ENCODE measurements around the gene POMGNT1. TPM values are rescaled to one million over a fixed set of nuclear protein-coding genes. Genes with fewer than 3 reads are reported as not detected.

The POMGNT1 gene
- total RNA-seq, 2 experiments from 2014 or later: 30.8 to 37.3 TPM

GRCh38 chr1:46193984-46194570 is 4.2 kb downstream of the POMGNT1 start:
- TF ChIP-seq EZH2phosphoT487 (IDR thresholded peaks at IDR 0.05; ENCODE audit: borderline replicate concordance, low read depth, low read length): no peak
- no peak for TF ChIP-seq CTCF (conservative IDR thresholded peaks at IDR 0.05; ENCODE audit: low read length)
- DNase-seq (ENCODE audit: low spot score): no peak

DNA sequence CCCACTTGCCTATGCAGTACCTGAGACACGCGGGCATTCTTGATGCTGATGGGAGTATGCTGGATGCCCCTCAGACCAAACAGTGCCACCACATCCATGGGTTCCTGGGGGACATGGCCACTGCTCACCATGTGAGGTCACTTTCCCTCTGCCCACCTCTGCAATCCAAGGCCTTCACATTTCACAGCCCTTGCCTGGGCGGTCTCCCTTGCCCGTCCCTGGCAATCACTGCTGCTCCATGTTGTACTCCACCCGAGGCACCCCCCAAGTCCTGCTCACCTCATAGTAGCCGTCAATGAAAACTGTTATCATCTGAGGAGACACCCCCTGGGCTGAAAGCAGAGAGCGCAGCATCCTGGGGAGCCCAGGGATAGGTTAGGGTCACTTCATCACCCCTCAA is 4.9 kb downstream of the POMGNT1 start:
- no peak overlapping the region for H2AFZ ChIP-seq (ENCODE audit: low read length)
- no peaks in the 10 kb centered on the region for H3K9me2 ChIP-seq (ENCODE audit: insufficient read depth, low read length)
- intact Hi-C loops (cut with micrococcal nuclease; ENCODE audit: unreplicated experiment): no loop called here
- ChIA-PET POLR2A (no interaction called here), CTCF (ENCODE audit: unreplicated experiment) (no interaction called here)
- peaks cover 10% of the 10 kb centered on the region for H3K4me1 ChIP-seq (ENCODE audit: insufficient read depth, low read length, poor library complexity, severe bottlenecking)
- no peaks in the 10 kb centered on the region for H3K79me2 ChIP-seq (ENCODE audit: insufficient read depth, low read depth, low read length)
- no peaks in the 10 kb centered on the region for H3K9me3 ChIP-seq (ENCODE audit: low read length)
- H4K20me1 ChIP-seq (ENCODE audit: insufficient read depth, low read length): no peaks in the 10 kb centered on the region
- peaks cover 5% of the 10 kb centered on the region; the same call in 1 of the 2 replicates for H3K36me3 ChIP-seq (ENCODE audit: insufficient read depth, low read length)
- BruUV-seq (replicated peaks): no TSS peak
- DNase-seq (ENCODE audit: low spot score): no peak
- no peak overlapping the region for H3K27ac ChIP-seq (ENCODE audit: low read depth, low read length, poor library complexity, severe bottlenecking)
- TF ChIP-seq CTCF (conservative IDR thresholded peaks at IDR 0.05; ENCODE audit: low read length) (no peak), EZH2phosphoT487 (IDR thresholded peaks at IDR 0.05; ENCODE audit: borderline replicate concordance, low read depth, low read length) (no peak)
- H3K4me3 ChIP-seq (ENCODE audit: low read depth, low read length, poor library complexity, severe bottlenecking): no peak overlapping the region
- no peak overlapping the region for H3K4me2 ChIP-seq (ENCODE audit: low read length)

More at GRCh38 chr1:46193984-46194570, 4.2 kb downstream of the POMGNT1 start:
- intact Hi-C loops (cut with micrococcal nuclease; ENCODE audit: unreplicated experiment): no loop called here
- Histone ChIP-seq H3K4me3 (ENCODE audit: low read depth, low read length, poor library complexity, severe bottlenecking) (no peak overlapping the region), H3K36me3 (ENCODE audit: insufficient read depth, low read length) (peaks cover 5% of the 10 kb centered on the region; the same call in 1 of the 2 replicates), H3K4me1 (ENCODE audit: insufficient read depth, low read length, poor library complexity, severe bottlenecking) (peaks cover 12% of the 10 kb centered on the region), H3K4me2 (ENCODE audit: low read length) (no peak overlapping the region), H3K9me2 (ENCODE audit: insufficient read depth, low read length) (no peaks in the 10 kb centered on the region), H3K79me2 (ENCODE audit: insufficient read depth, low read depth, low read length) (no peaks in the 10 kb centered on the region), H4K20me1 (ENCODE audit: insufficient read depth, low read length) (no peaks in the 10 kb centered on the region), H2AFZ (ENCODE audit: low read length) (no peak overlapping the region), H3K9me3 (ENCODE audit: low read length) (no peaks in the 10 kb centered on the region), H3K27ac (ENCODE audit: low read depth, low read length, poor library complexity, severe bottlenecking) (no peak overlapping the region)
- BruUV-seq (replicated peaks): no TSS peak
- POLR2A ChIA-PET: no interaction called here
- CTCF ChIA-PET (ENCODE audit: unreplicated experiment): no interaction called here

DNA sequence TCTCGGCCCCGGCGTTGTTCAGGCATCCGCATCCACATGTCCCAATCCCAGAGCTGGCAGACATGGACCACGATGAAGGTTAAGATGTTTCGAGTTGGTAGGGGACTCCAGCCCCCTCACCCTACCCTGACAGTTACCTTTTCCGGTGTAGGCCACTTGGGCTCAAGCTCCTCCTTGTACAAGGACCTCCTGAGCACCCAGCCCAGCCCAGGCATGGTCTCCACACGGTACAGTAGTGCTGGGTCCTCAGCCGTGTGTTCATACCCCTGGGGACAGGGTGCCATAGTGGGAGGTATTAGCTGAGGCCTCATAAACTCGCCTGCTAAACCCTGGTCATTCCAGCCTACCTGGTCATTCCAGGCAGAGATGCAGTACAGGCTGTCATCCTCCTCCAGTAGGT is 6.1 kb downstream of the POMGNT1 start:
- TF ChIP-seq EZH2phosphoT487 (IDR thresholded peaks at IDR 0.05; ENCODE audit: borderline replicate concordance, low read depth, low read length): no peak
- TF ChIP-seq CTCF (conservative IDR thresholded peaks at IDR 0.05; ENCODE audit: low read length): no peak
- Histone ChIP-seq H3K4me3 (ENCODE audit: low read depth, low read length, poor library complexity, severe bottlenecking) (no peak overlapping the region), H3K36me3 (ENCODE audit: insufficient read depth, low read length) (peaks cover 5% of the 10 kb centered on the region; the same call in 1 of the 2 replicates), H4K20me1 (ENCODE audit: insufficient read depth, low read length) (no peaks in the 10 kb centered on the region), H3K4me1 (ENCODE audit: insufficient read depth, low read length, poor library complexity, severe bottlenecking) (peaks cover 5% of the 10 kb centered on the region), H3K27ac (ENCODE audit: low read depth, low read length, poor library complexity, severe bottlenecking) (no peak overlapping the region), H2AFZ (ENCODE audit: low read length) (no peak overlapping the region), H3K4me2 (ENCODE audit: low read length) (no peak overlapping the region), H3K79me2 (ENCODE audit: insufficient read depth, low read depth, low read length) (no peaks in the 10 kb centered on the region), H3K9me3 (ENCODE audit: low read length) (no peaks in the 10 kb centered on the region), H3K9me2 (ENCODE audit: insufficient read depth, low read length) (no peaks in the 10 kb centered on the region)
- DNase-seq (ENCODE audit: low spot score): no peak
- intact Hi-C loops (cut with micrococcal nuclease; ENCODE audit: unreplicated experiment): no loop called here
- ChIA-PET CTCF (ENCODE audit: unreplicated experiment) (no interaction called here), POLR2A (interaction anchor here (1.4 kb wide), 1 partner anchor 11 kb away, joined by 4 read pairs; no protein-coding TSS in a partner anchor)
- no TSS peak for BruUV-seq (replicated peaks)

Measured in OCI-LY7 (cell line).